HG03039 (cell line): ENCODE results near the gene AP4S1.
"Not testable (repeated sequence)": the region's sequence is repeated elsewhere in the genome, so short reads cannot be mapped to it uniquely, and the experiment has no call there.

Experiments used
- ATAC-seq: cut with Tn5 transposase; IDR thresholded peaks from one replicate; pipeline ENCODE4 v1.9.1; 2021; ENCODE audit warnings: mild to moderate bottlenecking, moderate library complexity; ENCODE audit not compliant: unreplicated experiment

The AP4S1 gene

DNA sequence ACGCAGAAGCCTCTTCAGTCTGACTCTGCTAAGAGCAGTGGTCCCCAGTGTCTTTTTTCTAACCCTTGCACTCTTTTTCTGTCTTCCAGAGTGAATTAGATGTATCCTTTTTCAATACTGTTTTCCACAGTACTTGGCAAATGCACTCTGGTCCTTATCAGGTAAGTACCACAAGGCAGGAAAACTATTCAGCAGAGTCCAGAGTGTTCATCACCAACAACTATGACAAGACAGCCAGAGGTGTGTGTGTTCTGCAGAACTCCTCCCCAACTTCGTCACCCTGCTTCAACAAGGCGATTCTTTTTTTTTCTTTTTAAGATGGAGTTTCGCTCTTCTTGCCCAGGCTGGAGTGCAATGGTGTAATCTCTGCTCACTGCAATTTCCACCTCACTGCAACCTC lies 55.0 kb downstream of the AP4S1 start:
- ATAC-seq = no peak

DNA sequence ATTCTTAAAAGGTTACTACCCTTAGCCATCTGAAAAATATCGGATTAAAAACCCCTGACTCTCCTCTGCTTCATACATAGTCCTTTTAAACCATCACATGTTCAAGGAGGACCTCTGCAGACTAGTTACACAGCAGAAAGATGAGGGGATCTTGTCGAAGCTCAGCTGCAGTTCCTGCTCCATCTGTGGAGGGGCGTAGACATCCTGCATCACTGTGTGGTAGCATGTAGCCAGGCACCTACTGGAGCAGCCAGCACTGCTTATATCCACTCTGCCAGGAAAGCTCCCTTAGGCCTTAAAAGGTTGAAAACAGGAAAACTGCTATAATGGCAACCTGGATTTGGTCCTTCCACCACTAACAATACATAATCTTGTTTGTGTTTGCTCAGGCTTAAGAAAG lies 58.3 kb downstream of the AP4S1 start:
- no peak for ATAC-seq

DNA sequence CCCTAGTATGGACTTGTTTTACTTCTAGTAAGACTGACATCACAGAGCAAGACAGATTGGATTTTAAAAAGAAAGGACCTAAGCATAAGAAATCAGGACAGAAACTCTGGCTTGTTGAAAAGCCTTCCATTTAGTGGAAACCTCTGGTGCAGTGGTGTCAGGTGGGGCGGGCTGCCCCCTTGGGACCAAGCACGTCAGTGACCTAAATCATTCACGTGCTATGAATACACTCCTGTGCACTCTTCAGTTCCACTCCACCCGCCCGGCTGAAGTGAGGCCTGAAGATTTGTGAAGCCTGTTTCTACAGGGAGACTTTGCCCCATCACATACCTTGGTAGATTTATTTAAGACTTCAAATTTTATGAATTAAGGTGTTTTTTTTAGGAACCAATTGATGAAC lies 58.9 kb downstream of the AP4S1 start:
- ATAC-seq = peak; percentile 78

DNA sequence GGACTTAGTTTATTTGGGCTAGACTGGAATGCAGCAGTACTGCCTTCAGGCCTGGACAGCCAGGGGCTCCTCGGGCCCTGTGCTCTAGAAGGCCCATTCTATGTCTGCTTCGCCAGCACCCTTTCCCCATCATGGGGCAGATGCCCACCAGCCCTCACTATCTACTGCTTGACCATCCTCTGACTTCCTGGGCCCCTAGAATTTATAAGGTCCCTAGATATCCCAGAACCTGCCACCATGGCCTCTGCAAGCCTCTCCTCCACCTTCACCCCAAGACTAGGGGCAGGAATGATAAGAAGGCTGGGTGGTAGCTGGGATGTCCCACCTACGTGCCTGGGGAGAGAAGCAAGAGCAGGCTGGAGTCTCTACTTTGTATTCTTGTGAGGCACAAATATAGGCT lies 59.6 kb downstream of the AP4S1 start:
- ATAC-seq = no peak

DNA sequence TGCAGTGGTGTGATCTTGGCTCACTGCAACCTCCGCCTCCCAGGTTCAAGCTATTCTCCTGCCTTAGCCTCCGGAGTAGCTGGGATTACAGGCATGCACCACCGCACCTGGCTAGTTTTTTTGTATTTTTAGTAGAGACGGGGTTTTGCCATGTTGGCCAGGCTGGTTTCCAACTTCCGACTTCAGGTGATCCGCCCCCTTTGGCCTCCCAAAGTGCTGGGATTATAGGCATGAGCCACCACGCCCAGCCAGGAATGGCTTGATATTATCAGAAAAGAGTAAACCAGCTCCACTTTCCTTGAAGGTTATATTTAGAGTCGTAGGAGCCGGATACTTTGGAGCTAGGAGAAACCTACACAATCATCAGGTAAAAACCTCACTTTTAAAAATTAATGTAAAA lies 61.0 kb downstream of the AP4S1 start:
- ATAC-seq = not testable (repeated sequence)

DNA sequence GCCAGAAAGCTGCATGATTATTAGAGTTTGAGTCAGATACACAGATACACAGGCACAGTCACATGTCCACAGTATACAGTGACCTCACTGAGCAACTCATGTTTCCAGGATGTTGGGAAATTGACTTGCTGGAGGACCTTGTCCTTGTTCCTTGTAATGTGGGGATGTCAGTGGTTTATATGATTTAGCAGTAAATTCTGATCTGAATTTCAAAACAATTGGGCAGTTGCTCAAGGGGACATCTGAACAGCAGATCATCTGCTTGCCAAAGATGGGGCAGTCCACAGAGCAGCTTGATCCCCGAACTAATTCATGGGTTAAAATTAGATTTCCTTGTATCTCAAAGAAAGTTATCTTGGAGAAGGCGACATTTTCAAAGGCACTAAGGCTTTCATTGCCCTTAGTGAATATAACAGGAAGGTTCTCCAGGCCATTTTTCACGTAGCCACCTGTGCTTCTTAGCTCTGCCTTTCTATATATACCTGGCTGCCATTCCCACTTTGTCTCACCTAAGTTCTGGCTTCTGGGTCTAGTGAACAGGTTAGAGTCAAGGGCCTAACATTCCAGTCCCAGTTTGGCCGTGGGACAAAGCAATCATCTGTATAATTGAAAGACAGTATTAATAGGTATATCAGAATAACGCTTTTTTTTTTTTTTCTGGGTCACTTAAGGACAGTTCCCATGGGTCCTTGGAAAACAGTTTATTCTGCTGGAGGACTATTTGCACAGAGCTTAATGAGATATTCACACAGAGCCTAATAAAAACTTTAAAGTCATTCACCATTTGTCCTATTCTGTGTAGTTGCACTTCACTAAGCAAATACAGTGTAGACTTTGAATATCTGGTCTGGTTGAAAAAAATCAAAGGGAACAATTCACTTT lies 65.7 kb downstream of the AP4S1 start:
- no peak for ATAC-seq

DNA sequence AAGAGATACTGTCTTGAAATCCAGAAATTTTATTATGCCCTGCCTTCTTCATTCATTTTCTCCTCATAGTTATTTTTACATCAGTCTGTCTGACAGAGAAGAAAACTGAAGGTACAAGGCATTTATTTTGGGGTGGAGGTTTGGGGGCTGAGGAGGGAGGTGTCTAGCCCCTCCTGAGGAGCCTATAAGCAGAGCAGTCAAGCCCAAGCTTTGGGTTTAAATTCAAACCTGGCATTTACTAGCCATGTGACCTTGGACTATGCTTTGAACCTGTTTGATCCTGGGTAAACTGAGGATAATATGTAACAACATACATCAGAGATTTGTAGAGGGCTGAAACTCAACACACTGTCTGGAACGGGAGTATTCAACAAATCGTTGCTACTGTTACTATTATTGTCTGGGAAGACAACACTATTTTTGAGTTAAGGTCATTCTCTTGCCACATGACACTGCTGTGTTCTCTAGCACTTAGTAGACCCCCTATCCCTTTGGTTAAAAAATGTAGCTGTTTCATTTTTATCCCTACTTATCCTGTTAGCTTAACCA lies 66.8 kb downstream of the AP4S1 start:
- ATAC-seq = no peak

DNA sequence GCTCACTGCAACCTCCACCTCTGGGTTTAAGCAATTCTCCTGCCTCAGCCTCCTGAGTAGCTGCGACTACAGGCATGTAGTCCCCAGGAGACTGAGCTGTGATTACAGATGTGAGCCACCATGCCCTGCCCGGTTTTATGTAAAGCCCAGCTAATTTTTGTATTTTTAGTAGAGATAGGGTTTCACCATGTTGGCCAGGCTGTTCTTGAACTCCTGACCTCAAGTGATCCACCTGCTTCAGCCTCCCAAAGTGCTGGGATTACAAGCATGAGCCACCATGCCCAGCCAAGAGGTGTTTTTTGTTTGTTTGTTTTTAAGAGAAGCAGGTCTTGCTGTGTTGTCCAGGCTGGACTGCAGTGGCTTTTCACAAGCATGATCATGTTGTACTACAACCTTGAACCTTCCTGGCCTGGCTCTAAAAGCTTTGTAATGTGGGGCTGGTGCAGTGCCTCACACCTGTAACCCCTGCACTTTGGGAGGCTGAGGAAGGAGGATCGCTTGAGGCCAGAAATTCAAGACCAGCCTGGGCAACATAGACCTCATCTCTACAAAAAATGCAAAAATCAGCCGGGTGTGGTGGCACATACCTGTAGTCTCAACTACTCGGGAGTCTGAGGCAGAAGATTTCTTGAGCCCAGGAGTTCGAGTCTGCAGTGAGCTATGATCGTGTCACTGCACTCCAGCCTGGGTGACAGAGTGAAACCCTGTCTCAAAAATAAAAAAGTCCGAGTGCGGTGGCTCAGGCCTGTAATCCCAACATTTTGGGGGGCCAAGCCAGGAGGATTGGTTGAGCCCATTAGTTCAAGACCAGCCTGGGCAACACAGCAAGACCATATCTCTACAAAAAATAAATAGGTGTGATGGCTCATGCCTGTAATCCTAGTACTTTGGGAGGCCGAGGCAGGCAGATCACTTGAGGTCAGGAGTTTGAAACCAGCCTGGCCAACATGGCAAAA lies 68.7 kb downstream of the AP4S1 start:
- ATAC-seq = not testable (repeated sequence)

DNA sequence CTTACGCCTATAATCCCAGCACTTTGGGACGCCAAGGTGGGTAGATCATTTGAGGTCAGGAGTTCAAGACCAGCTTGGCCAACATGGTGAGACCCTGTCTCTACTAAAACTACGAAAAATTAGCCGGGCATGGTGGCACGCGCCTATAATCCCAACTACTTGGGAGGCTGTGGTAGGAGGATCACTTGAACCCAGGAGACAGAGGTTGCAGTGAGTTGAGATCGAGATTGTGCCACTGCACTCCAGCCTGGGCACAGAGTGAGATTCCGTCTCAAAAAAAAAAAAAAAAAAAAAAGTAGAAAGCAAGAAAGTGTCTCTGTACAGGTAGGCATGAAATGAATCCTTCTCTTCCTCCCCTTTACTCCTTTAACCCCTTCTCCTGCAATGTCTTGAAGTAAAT lies 70.4 kb downstream of the AP4S1 start:
- not testable (repeated sequence) for ATAC-seq

DNA sequence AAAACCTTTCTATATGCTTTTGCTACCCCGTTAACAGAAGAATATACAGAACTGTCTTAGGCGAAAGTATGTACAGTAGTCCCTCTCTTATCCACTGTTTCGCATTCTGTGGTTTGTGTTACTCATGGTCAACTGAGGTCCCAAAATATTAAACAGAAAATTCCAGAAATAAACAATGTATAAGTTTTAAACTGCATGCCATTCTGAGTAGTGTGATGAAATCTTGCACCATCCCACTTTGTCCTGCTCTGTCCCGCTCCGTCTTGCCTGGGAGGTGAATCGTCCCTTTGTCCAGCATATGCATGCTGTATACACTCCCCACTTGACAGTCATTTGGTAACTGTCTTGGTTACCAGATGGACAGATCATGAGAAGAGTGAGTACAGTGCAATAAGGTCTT lies 70.8 kb downstream of the AP4S1 start:
- ATAC-seq = no peak

DNA sequence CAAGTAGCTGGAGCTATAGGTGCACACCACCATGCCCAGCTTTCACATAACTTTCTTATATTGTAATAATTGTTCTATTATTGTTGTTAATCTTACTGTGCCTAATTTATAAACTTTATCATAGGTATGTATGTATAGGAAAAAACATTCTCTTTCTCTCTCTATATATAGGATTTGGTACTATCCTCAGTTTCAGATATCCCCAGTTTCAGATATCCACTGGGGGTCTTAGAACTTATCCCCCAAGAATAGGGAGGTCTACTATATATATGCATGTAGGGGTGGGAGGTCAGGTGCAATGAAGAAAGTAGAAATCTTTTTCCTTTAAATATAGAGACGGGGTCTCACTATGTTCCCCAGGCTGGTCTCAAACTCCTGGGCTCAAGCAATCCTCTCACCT lies 71.6 kb downstream of the AP4S1 start:
- no peak for ATAC-seq

DNA sequence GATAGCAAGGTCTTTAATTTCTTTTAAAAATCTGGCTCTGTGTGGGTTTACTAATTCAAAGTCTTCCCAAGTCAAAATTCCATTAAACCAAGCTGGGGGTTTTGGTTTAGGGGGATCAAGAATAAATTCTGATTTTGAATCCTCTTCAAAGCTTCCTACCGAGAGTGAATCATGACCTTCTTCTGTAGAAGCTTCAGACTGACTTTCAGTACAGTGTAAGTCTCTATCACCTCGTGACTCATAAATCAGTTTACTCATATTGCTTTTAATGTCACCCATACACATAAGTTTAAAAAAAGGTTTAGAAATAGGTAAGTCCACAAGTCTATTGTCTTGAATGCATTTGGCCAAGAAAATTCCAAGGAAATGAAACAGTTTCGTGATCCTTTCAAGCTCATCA lies 81.3 kb downstream of the AP4S1 start:
- ATAC-seq = no peak

DNA sequence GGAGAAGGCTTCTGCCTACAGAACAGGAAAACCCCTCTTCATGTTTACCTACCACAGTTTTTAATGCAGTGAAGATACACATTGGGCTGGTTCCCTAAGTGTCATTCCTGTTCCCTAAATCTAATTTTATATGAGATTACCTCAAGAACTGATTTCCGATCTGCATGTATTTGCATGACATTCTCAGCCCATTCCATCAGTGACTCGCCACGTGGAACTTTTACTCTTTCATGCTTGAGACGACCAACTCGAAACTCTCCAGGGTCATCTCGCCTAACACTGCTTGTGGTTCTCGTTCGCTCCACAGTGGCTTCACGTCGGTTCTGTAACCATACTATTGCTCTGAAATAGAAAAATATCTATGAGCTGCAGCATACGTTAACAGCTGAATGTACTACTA lies 83.8 kb downstream of the AP4S1 start:
- ATAC-seq = no peak

DNA sequence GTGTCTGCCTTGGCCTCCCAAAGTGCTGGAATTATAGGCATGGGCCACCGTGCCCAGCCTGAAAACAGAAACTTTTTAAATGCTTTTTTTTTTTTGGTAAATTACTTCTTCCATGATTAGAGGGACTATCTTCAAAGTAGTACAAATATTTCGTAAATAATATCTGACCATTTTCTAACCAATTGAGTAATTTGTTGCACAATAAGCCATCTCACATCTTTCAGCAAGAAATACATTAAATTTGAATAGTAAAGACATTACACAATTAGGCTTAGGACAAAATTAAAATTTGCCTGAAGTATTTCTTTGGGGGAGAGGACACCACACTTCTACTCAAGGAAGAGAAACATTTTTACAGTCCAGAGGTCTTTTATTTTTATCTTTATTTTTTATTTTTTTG lies 85.4 kb downstream of the AP4S1 start:
- ATAC-seq = no peak

DNA sequence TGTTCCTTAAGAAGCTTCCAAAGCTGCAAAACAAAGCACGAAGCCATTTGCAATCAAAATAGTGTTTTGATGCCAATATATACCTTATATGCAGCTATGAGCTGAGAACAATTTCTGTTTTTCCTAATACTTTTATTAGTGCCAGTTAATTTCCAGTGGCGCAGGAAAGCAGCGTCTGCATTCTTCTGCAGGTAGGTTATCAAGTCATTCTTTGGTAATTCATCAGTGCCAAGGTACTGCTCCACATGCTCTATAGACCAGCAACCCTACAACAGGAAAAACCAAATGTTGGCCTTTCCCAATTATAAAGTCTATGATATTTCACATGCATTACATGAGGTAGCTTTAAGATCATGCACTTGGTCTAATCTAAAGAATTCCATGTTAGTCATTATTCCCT lies 88.3 kb downstream of the AP4S1 start:
- no peak for ATAC-seq

DNA sequence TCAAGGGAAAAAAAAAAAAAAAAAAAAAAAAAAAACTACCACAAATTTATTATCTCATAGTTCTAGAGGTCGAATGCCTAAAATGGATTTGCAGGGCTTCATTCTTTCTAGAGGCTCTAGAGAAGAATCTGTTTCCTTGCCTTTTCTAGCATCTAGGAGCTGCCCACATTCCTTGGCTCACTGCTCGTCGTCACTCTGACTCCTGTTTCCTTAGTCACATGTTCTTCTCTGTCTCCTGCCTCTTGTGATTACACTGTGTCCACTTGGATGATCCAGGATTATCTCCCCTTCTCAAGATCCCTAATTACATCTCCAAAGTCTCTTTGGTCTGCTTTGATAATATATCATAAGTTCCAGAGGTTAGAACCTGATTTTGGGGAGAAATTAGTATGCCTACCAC lies 93.4 kb downstream of the AP4S1 start:
- ATAC-seq = no peak

DNA sequence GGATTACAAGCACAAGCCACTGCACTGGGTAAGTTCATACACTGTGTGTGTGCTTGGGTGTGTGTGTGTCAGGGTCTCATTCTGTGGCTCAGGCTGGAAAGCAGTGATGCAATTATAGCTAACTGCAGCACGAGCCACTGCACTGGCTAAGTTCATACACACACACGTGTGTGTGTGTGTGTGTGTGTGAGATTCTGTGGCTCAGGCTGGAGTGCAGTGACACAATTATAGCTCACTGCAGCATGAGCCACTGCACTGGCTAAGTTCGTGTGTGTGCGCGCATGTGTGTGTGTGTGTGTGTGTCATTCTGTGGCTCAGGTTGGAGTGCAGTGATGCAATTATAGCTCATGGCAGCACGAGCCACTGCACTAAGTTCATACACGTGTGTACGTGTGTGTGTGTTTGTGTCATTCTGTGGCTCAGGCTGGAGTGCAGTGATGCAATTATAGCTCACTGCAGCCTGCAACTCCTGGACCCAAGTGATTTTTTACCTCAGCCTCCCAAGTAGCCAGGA lies 96.7 kb downstream of the AP4S1 start:
- no peak for ATAC-seq

DNA sequence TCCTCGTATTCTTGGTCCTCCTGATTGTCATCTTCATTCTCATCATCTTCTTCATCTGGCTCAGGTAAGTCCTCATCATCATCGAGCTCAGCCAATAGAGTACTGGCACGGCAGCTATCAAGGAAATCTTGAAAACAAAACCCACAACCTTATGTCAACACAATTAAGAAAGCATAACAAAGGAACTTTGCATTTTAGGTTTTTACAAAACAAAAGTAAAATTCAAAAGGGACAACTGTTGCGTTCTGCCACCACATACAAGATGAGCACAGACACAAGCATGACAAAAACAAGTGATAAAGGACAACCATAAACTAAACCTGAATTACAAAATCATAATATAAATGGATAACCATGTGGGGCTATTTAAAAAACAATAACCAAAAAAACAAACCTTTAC lies 97.5 kb downstream of the AP4S1 start:
- no peak for ATAC-seq

DNA sequence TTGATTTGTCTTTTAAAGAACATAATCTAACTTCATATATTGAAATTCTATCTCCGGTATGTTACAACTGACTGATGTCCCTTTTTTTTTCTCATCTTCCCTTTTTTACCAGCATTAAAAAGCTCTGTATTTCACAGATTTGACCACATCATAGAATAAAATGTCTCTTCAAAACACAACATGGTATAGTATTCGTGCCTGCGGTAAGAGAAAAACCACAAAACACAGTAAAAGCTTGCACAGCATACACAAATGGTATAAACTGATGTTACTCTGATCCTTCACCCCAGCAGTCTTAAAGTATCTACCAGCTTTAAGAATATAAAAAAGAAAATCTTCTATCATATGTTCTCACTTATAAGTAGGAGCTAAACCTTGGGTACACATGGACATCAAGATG lies 98.7 kb downstream of the AP4S1 start:
- no peak for ATAC-seq

DNA sequence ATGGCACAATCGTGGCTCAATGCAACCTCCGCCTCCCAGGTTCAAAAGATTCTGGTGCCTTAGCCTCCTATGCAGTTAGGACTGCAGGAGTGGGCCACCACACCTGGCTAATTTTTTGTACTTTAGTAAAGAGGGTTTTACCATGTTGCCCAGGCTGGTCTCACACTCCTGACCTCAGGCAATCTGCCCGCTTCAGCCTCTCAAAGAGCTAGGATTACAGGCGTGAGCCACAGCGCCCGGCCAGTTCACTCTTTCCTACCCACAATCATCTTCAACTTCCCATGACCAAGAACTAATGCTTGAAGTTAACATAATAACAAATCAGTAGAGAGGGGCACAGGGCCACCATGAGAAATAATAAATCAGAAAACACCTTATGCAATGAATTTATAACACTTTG lies 99.8 kb downstream of the AP4S1 start:
- ATAC-seq = no peak

DNA sequence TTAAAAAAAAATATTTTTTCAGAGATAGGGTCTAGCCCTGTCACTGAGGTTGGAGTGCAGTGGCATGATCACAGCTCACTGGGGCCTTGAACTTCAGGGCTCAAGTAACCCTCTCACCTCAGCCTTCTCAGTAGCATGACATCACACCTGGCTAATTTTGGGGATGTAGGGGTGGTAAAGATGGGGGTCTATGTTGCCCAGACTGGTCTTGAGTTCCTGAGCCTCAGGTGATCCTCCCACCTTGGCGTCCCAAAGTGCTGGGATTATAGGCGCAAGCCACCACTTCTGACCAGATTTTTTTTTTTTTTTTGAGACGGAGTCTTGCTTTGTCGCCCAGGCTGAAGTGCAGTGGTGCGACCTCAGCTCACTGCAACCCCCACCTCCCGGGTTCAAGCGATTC lies 101.2 kb downstream of the AP4S1 start:
- no peak for ATAC-seq
